Body of pancreas (tissue), 4 donors: ENCODE data around the gene INTS11.

Source experiments
- POLR2A ChIP-seq, 3 donors: fragments of 450-650 bp; IDR thresholded peaks; one replicate each; pipeline ENCODE4 v1.6.1; 2016; ENCODE audit warnings: antibody characterized with exemption in 3 of 3, mild to moderate bottlenecking in 2 of 3
- TF ChIP-seq, protein P1 (sequence below), 7 experiments: fragments of 450-650 bp in 4 of 7; fragments of 200-600 bp in 3 of 7; sonication (generic) in 3 of 7; IDR thresholded peaks; one replicate each; pipeline ENCODE4 v1.5.1; 2016 to 2019; ENCODE audit warnings: antibody characterized with exemption in 7 of 7

DNA sequence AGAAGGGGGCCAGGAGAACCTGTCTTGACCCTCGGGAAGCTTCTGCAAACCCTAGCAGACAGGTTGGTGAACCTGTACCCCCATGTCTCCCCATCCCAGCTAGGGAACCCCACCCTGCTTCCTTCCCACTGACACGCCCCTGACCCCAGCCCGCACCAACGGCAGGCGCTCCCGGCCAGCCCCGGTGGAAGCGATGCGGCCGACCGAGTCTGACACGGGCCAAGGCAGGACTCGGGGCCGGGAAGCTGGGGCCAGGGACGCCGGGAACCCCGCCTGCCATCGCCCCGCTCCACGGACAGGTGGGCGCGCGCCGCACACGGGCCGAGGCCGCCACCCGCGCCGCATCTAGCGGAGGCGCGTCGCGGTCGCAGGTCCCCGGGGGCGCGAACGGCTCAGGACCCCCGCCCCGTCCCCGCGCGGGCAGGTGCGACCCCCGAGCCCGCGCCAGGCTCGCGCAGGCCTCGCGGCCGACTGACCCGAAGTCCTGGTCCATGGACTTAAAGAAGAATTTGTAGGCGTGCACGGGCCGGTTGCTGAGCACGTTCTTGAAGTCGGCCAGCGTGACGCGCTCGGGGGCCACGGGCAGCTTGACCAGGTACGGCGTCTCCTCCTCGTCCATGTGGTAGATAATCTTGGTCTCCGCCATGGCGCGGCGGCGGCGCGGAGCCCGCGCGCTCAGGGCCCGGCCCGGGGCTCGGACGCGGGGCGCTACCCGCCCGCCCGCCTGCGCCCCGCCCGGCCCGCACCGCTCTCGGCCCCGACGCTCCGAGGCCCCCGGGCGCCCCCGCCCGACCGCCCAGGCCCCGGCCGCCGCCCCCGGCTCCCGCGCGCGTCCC, 24.2 kb upstream of the INTS11 start:
- TF ChIP-seq, protein P1, sequence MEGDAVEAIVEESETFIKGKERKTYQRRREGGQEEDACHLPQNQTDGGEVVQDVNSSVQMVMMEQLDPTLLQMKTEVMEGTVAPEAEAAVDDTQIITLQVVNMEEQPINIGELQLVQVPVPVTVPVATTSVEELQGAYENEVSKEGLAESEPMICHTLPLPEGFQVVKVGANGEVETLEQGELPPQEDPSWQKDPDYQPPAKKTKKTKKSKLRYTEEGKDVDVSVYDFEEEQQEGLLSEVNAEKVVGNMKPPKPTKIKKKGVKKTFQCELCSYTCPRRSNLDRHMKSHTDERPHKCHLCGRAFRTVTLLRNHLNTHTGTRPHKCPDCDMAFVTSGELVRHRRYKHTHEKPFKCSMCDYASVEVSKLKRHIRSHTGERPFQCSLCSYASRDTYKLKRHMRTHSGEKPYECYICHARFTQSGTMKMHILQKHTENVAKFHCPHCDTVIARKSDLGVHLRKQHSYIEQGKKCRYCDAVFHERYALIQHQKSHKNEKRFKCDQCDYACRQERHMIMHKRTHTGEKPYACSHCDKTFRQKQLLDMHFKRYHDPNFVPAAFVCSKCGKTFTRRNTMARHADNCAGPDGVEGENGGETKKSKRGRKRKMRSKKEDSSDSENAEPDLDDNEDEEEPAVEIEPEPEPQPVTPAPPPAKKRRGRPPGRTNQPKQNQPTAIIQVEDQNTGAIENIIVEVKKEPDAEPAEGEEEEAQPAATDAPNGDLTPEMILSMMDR (IDR thresholded peaks at IDR 0.05), result no peak
- no peak for TF ChIP-seq POLR2A (IDR thresholded peaks at IDR 0.05)
